Activated naive CD4-positive, alpha-beta T cell treated with anti-CD3 and anti-CD28 coated beads, Interleukin-2, amount 50 U/mL, for 24 hours (primary cell): ENCODE results near the gene XDH.

Experiments
- H3K27ac Mint-ChIP-seq: one replicate; pipeline ENCODE4 v1.8.0; 2021; ENCODE audit warnings: mild to moderate bottlenecking, mixed read lengths
- H3K27me3 Mint-ChIP-seq: one replicate; pipeline ENCODE4 v1.8.0; 2021; ENCODE audit warnings: mixed read lengths
- H3K36me3 Mint-ChIP-seq: one replicate; pipeline ENCODE4 v1.8.0; 2021; ENCODE audit warnings: mixed read lengths
- H3K4me1 Mint-ChIP-seq: one replicate; pipeline ENCODE4 v1.8.0; 2021; ENCODE audit warnings: mixed read lengths
- H3K4me3 Mint-ChIP-seq: one replicate; pipeline ENCODE4 v1.8.0; 2021; ENCODE audit warnings: mild to moderate bottlenecking, mixed read lengths
- H3K9me3 Mint-ChIP-seq: one replicate; pipeline ENCODE4 v1.8.0; 2021; ENCODE audit warnings: mixed read lengths

The XDH gene

DNA sequence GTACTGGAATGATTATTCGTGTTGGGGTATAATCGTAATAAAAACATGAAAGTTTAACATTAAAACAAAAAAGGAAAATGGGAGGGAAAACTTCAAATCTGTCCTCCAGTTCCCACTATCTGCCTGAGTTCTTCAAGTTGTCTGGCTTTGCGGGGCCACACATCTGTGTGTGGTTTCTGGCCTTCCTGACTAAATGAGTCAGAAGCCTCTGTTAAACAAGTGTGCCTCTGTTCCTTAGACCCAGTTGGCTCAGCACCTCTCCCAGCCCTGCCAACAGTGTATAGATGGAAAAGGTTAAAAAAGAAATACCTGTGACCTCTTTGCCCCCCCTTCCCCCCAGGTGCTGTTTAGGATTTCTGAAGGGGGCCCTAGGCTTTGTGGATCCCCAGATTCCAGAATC is 30.2 kb downstream of the XDH start:
- Mint-ChIP-seq H3K36me3 (no peaks in the 10 kb centered on the region), H3K27ac (no peak overlapping the region), H3K27me3 (no peaks in the 10 kb centered on the region), H3K4me3 (no peak overlapping the region), H3K9me3 (no peaks in the 10 kb centered on the region), H3K4me1 (no peaks in the 10 kb centered on the region)

DNA sequence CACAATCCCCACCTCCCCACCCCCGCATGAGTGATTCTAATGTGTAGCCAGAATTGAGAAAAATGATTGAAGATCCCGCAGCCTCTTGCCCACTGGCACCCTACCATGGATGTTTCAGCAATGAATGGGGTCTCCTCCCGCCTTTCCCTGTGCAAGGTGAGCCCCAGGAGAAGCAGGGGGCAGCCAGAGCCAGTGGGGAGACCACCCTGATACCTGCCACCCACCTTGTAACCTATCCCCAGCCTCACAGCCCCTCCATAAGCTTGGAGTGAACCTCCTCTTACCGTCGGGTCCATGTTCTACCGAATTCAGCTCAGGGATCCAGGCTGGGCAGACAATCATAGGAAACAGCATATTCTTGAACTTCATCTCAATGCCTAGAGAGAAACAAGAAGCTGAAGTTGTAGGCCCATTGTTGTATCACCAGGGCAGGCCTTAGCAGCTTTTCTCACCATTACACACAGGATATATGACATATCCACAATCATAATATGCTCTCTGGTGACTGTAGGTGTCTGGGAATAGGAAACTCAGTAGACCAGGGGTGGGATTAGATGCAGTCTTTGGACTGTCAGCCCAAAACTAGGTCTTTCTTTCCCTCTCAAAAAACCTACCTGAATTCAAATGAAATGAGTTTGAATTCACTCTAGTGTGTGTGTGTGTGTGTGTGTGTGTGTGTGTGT is 30.9 kb downstream of the XDH start:
- Mint-ChIP-seq H3K4me3 (no peak overlapping the region), H3K4me1 (no peaks in the 10 kb centered on the region)

DNA sequence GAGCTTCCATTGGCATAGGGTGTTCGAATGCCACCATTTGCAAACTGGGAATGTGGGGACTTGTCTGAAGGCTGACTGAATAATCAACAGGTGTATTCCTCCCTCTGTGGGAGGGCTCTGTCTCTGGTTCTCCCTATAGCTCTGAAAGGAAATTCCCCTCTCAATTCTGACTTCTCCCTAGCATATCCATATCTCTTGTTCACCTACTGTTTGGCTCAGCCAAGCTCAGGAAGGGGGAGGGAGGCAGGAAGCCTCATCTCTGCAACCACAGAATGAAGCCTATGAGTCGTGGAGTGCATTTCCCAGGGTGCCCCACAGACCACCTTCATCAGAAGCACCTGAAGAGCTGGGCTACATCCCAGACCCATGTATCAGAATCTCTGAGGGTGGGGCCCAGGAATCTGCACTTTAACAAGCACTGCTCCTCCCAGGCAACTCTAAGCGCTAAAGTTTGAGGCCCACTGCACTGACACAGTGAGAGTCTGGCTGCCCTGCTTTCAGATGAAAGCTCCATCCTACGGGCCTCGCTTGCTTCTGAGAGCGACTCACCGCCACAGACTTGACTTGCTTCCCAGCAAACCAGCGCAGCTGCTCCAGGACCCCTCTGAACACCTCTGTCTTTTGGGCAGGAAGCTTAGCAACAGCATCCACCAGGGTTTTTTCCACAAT is 32.0 kb downstream of the XDH start:
- no peaks in the 10 kb centered on the region for H3K27me3 Mint-ChIP-seq
- no peaks in the 10 kb centered on the region for H3K9me3 Mint-ChIP-seq
- H3K4me1 Mint-ChIP-seq: no peaks in the 10 kb centered on the region
- H3K36me3 Mint-ChIP-seq: no peaks in the 10 kb centered on the region
- H3K27ac Mint-ChIP-seq: no peak overlapping the region
- no peak overlapping the region for H3K4me3 Mint-ChIP-seq

More for the DNA sequence above, 30.9 kb downstream of the XDH start:
- no peak overlapping the region for H3K27ac Mint-ChIP-seq
- H3K27me3 Mint-ChIP-seq: no peaks in the 10 kb centered on the region
- H3K36me3 Mint-ChIP-seq: no peaks in the 10 kb centered on the region
- H3K9me3 Mint-ChIP-seq: no peaks in the 10 kb centered on the region

DNA sequence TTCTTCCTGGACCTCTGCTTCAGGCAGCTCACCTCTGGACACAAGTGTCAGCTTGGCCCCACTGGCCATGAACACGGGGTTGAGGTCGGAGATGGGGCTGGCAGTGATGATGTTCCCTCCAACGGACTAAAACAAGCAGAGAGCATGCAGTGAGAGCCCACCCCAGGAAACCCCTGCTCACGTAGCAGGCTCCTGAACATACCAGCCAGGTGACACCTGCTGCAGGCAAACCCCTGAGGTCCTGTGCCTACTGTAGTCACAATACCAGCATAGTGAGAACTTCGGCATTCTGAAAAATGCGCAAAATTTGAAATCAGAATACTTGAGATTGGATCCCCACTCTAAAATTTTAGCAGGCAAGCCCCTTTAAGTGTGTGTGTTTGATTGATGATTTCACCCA is 32.9 kb downstream of the XDH start:
- no peaks in the 10 kb centered on the region for H3K4me1 Mint-ChIP-seq
- H3K36me3 Mint-ChIP-seq: no peaks in the 10 kb centered on the region
- no peak overlapping the region for H3K27ac Mint-ChIP-seq
- no peaks in the 10 kb centered on the region for H3K9me3 Mint-ChIP-seq
- H3K27me3 Mint-ChIP-seq: no peaks in the 10 kb centered on the region
- H3K4me3 Mint-ChIP-seq: no peak overlapping the region

DNA sequence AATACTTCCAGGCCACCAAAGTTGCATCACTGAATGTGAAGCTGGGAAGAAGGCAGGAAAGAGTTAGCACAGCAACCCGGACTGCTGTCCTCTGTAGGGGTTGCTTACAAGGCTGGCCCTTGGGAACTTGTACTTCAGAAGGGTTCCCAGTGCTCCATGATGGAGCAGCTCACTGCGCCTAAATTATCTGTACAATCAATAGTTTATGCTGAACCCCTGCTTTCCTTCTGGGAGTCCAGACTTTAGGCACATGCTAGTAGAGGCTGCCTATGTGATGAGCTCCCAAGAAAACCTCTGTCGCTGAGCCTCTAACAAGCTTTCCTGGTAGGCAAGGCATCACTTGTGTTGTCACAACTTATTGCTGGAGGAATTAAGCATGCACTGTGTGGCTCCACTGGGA is 34.3 kb downstream of the XDH start:
- Mint-ChIP-seq H3K27ac (no peak overlapping the region), H3K9me3 (no peaks in the 10 kb centered on the region), H3K27me3 (no peaks in the 10 kb centered on the region), H3K4me1 (no peaks in the 10 kb centered on the region), H3K4me3 (no peak overlapping the region), H3K36me3 (no peaks in the 10 kb centered on the region)

DNA sequence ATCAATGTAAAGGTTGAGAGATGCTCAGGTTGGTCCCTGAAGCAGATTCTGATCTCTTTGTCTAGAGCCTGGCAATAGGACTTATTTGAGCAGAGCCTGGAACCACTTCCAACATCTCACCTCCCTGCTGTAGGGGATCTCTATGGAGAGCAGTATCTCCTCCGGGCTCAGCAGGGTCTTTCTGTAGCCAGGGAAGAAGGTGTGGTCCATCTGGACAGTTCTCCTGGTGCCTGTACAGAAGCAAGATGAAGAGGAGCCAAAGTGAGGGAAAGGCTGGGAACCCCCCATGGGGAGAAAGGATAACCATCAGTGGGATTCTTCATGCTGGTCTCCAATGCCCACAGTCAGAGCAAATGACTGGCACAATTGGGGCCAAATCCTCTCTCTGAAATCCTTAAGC is 34.8 kb downstream of the XDH start:
- Mint-ChIP-seq H3K27ac (no peak overlapping the region), H3K36me3 (no peaks in the 10 kb centered on the region), H3K4me3 (no peak overlapping the region), H3K4me1 (no peaks in the 10 kb centered on the region), H3K9me3 (no peaks in the 10 kb centered on the region), H3K27me3 (no peaks in the 10 kb centered on the region)

DNA sequence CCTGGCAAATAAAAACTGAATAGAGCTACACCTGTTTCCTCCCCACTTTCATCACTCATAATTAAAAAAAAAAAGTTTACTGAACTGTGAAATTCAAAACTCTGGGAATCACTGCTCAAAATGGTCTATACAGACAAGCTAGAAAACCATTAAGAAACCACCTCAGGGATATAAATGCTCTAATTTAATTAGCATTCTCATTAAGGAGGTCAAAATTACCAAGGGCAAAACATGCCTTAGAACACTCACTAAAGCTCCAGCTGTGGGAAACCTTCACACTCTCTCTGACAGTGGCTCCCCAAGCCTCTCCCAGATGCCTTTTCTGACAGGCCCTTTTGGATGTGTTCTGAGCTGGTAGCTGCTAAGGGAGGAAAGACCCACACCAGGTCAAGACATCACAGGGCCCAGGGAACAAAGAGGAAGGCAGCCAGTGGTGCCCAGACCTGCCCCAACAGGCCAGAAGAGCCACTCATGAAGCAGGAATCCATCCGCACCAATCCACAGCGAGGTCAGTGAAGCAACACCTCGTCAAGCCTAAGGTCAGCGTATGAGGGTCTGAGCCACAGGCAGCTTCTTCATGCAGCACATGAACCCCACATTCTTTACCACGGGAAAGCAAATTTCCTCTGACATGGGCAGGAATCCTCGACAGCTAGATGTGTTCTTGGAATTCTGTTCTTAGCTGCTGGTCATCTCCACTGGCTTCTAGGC is 35.6 kb downstream of the XDH start:
- Mint-ChIP-seq H3K9me3 (no peaks in the 10 kb centered on the region), H3K27me3 (no peaks in the 10 kb centered on the region), H3K27ac (no peak overlapping the region), H3K4me3 (no peak overlapping the region), H3K36me3 (no peaks in the 10 kb centered on the region), H3K4me1 (no peaks in the 10 kb centered on the region)

DNA sequence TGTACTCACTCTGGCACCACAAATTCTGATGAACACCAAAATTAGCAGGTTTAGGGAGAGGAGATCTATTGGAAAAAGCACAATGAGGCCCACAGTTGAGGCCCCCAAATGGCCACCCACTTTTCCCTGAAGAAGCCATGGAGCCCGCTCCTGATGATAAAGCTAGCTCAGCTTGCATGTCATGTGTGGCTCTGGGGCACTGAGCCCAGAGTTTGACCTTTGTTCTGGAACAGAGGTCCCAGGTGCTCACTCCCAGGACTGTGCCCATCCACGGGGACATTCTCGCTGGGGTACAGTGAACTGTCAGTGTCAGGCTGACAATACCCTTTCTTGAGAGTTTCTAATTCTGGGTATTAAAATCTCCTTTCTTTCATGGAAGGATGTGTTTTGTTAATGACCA is 36.2 kb downstream of the XDH start:
- H3K27ac Mint-ChIP-seq: no peak overlapping the region
- H3K36me3 Mint-ChIP-seq: no peaks in the 10 kb centered on the region
- no peaks in the 10 kb centered on the region for H3K9me3 Mint-ChIP-seq
- no peaks in the 10 kb centered on the region for H3K27me3 Mint-ChIP-seq
- H3K4me1 Mint-ChIP-seq: no peaks in the 10 kb centered on the region
- H3K4me3 Mint-ChIP-seq: no peak overlapping the region

DNA sequence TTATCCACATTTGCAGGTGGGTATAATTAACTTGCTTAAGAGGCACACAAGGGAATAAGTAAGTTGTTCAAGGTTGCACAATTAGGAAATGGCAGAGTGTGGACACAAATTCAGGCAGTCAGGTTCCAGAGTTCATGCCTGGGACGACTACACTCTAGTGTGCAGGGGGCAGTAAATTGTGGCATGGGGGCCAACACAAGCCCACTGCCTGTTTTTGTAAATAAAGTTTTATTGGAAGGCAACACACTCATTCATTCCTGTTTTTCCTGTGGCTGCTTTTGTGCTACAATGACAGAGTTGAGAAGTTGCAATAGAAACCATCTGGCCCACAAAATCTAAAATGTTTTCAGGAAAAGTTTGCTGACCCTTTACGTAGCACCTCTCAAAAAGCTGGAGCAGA is 41.4 kb downstream of the XDH start:
- Mint-ChIP-seq H3K9me3 (no peaks in the 10 kb centered on the region), H3K4me3 (no peak overlapping the region), H3K36me3 (no peaks in the 10 kb centered on the region), H3K27me3 (no peaks in the 10 kb centered on the region), H3K4me1 (no peaks in the 10 kb centered on the region), H3K27ac (no peak overlapping the region)

DNA sequence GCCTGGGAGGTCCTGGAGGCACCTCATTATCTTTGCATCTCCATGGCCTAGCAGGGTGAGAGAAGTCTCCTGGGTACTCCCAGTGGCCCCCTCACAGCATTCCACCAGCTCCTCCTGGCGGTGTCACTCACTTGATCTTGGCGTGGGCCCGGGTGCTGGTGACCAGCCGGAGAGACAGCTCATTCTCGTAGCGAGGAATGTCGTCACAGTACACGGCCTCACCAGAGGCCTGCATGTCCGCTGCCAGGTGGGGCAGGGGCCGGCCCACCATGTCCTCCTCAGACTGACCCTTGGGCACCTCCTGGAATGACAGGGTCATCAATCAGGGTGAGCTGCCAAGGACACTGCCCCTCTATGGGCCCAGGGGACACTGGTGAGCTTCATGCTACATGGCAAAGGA is 42.4 kb downstream of the XDH start:
- H3K9me3 Mint-ChIP-seq: no peaks in the 10 kb centered on the region
- H3K27me3 Mint-ChIP-seq: no peaks in the 10 kb centered on the region
- no peaks in the 10 kb centered on the region for H3K4me1 Mint-ChIP-seq
- H3K27ac Mint-ChIP-seq: no peak overlapping the region
- no peak overlapping the region for H3K4me3 Mint-ChIP-seq
- H3K36me3 Mint-ChIP-seq: no peaks in the 10 kb centered on the region

DNA sequence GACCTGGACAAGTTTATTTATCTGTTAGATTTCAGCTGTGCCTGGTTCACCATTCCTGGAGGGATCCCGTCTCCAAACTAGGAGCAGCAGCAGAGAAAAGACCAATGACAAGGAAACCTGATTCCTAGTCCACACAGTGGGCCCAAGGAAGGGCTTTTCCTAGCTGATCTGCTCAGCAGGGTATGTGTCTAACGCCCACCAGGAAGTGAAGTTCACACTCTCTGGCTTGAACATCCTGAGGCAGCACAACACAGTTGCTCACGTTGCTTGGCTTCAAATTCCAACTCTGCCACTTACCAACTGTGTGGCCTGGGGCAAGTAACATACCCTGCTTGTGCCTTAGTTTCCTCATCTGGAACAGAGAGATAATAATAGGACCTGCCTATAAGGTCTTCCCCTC is 42.9 kb downstream of the XDH start:
- Mint-ChIP-seq H3K27me3 (no peaks in the 10 kb centered on the region), H3K4me3 (no peak overlapping the region), H3K4me1 (no peaks in the 10 kb centered on the region), H3K9me3 (no peaks in the 10 kb centered on the region), H3K27ac (no peak overlapping the region), H3K36me3 (no peaks in the 10 kb centered on the region)

DNA sequence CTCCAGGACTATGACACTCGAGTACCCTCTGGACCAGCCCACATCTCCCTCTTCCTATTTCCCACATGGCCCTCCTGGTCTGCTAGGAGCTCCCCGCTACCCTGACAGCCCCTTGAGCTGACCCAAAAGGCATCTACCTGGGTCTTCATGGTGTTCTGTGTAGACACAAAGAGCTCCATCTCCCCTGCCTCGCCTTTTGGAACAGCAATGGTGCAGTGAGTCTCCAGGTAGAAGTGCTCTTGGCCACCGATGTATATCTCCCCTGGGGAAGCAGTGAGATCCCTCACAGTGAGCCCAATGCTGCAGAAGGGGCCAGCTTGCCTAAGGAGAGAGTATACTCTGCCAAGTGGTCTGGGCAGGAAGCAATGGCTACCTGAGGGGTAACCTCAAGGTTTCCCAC is 47.8 kb downstream of the XDH start:
- H3K4me3 Mint-ChIP-seq: no peak overlapping the region
- no peak overlapping the region for H3K27ac Mint-ChIP-seq
- H3K27me3 Mint-ChIP-seq: no peaks in the 10 kb centered on the region
- no peaks in the 10 kb centered on the region for H3K4me1 Mint-ChIP-seq
- no peaks in the 10 kb centered on the region for H3K36me3 Mint-ChIP-seq
- H3K9me3 Mint-ChIP-seq: no peaks in the 10 kb centered on the region

DNA sequence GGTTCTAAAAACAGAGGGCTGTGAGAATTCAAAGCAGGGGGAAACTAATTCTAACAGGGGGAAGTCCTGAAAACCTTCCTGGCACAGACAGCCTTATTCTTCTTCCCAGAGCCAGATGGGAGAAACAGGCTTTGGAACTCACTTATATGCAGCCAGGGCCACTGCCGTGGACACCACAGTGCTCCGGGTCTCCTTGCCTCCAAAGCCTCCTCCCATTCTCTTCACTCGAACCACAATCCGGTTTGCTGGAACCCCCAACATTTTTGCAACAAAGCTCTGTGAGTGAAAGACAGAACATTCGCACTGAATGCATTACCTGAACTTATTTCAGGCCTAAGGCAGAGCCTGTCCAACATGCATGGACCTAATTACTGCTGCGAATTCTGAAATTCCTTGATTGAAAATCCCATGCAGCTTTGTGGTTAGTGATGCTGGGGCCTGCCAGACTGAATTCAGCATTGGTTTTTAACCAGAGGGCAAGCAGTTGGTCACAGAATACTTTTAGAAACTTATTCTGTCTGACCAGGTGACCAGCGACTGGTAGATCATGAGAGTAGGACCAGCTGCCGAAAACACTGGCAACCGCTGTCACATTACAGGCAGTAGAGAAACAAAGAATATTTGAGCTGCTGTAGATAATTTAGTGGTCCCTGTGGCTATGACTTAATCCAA is 48.6 kb downstream of the XDH start:
- H3K4me1 Mint-ChIP-seq: no peaks in the 10 kb centered on the region
- H3K27me3 Mint-ChIP-seq: no peaks in the 10 kb centered on the region
- H3K9me3 Mint-ChIP-seq: no peaks in the 10 kb centered on the region
- H3K4me3 Mint-ChIP-seq: no peak overlapping the region
- no peak overlapping the region for H3K27ac Mint-ChIP-seq
- no peaks in the 10 kb centered on the region for H3K36me3 Mint-ChIP-seq

DNA sequence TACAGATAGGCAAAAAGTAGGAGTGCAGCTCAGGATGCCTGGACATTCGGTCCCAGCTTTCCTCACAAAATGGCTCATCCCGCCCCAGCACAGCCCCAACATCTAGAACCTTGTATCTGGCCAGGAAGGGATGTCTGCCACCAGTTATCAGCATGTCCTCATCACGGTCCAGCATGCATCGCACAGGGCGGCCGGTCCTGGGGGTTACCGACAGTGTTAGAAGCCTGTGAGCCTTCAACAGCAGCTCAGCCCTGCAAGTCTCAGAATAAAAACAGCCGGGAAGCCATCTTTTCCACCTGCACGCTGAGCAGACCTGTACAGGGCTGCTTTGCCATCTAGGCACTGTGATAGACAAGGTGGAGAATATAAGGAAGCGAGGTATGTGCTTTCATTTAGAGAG is 49.2 kb downstream of the XDH start:
- Mint-ChIP-seq H3K36me3 (no peaks in the 10 kb centered on the region), H3K27ac (no peak overlapping the region), H3K4me1 (no peaks in the 10 kb centered on the region), H3K9me3 (no peaks in the 10 kb centered on the region), H3K4me3 (no peak overlapping the region), H3K27me3 (peaks cover 4% of the 10 kb centered on the region)

DNA sequence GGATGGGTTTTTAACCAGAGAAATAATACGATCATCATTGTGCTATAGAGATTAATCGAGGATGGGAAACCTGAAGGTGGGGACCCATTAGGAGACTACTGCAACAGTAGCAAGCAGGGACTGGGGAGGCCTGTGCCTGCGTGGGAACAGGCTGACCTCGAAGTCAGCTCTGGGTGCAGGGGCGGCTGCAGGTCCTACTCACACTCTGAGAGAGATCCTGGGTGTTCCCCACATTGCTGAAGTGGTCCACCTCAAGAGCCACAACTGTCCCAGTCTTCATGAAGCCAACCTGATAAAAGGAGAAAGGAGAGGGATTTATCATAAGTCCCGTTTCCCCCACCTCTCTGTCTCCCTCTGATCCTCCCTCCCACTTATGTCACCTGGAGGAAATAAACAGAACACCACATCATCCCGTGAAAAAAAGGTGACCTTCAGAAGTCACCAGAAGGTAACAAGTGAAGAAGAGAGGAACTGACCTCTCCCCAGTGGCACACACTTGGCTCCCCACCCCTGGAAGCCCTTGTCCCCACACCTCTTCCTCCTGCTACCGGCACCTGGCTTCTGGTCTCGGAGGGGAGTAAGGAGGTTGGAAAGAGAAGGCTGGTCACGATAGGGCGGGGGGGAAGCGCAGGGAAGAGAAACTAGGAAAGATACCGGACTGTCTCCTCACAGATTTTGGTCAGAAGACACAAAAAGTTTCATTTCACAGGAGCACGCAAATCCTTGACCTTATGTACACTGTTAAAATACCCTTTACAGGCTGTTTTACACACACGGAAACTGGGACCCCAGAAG is 50.4 kb downstream of the XDH start:
- Mint-ChIP-seq H3K4me3 (no peak overlapping the region), H3K9me3 (no peaks in the 10 kb centered on the region), H3K27me3 (peaks cover 5% of the 10 kb centered on the region), H3K36me3 (no peaks in the 10 kb centered on the region), H3K4me1 (no peaks in the 10 kb centered on the region), H3K27ac (no peak overlapping the region)
